Right lobe of liver (tissue), 4 donors: Measurements from ENCODE around the gene NRF1.

Experiments used
- CTCF ChIP-seq, 4 donors: fragments of 200-600 bp in 3 of 4; fragments of 450-650 bp in 1 of 4; IDR thresholded peaks; one replicate each; pipeline versions ENCODE4 v1.5.1 to v1.8.0; 2016 to 2022; ENCODE audit warnings: antibody characterized with exemption in 4 of 4, mild to moderate bottlenecking in 2 of 4
- POLR2A ChIP-seq: fragments of 450-650 bp; IDR thresholded peaks from one replicate; pipeline ENCODE4 v1.6.1; 2017; ENCODE audit warnings: antibody characterized with exemption, mild to moderate bottlenecking
- donor health status: DM: no; HTN: no; CAD: no.
- donor health status: DM: no; HTN: no; CAD: no.
- donor health status: DM: no; HTN: yes; CAD: no.

GRCh38 chr7:129780257-129780973, 168.9 kb downstream of the NRF1 start:
- TF ChIP-seq POLR2A (no peak), CTCF (IDR thresholded peaks at IDR 0.05) (no peak)
